ENCODE results near the gene ACOX2.

GRCh38 chr3:58508437-58508836 is 28.6 kb downstream of the ACOX2 start:
- TF ChIP-seq CTCF (IDR thresholded peaks at IDR 0.05; ENCODE audit: low read depth, low read length) = no peak
- TF ChIP-seq EZH2phosphoT487 (IDR thresholded peaks at IDR 0.05; ENCODE audit: low read depth) = no peak

Measured in OCI-LY3 (cell line).